Breast epithelium (tissue), 3 donors: ENCODE results near the gene IFT27.

Experiments used
- POLR2A ChIP-seq: fragments of 450-650 bp; IDR thresholded peaks from one replicate; pipeline ENCODE4 v1.6.1; 2016; ENCODE audit warnings: antibody characterized with exemption, mild to moderate bottlenecking, moderate library complexity
- POLR2AphosphoS5 ChIP-seq, 3 donors: sonication (generic); formaldehyde crosslinking; IDR thresholded peaks; one replicate each; pipeline ENCODE4 v1.6.1; 2017; ENCODE audit warnings: antibody characterized with exemption in 3 of 3
- TF ChIP-seq, protein P1 (sequence below), 3 donors: fragments of 450-650 bp; IDR thresholded peaks; one replicate each; pipeline ENCODE4 v1.5.1; 2016 to 2017; ENCODE audit warnings: antibody characterized with exemption in 3 of 3, mild to moderate bottlenecking in 3 of 3, moderate library complexity in 3 of 3

DNA sequence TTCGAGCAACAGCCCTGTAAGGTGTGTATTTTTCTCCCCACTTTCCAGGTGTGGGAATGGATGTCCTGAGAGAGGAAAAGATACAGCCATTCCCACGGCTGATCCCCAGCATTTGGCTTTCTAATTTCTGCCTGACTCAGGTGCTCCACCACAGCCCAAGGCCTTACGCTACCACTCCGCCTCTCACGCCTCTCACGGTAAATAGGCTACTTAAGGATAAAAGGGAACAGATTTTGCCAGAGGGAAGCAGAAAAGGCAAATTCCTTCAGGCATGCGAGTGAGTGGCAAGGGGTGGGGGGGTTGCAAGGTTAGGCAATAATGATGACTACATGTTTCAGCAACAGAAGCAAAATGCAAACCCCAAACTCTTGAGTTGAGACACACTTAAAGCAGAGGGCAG is 31.7 kb upstream of the IFT27 start:
- TF ChIP-seq, protein P1, sequence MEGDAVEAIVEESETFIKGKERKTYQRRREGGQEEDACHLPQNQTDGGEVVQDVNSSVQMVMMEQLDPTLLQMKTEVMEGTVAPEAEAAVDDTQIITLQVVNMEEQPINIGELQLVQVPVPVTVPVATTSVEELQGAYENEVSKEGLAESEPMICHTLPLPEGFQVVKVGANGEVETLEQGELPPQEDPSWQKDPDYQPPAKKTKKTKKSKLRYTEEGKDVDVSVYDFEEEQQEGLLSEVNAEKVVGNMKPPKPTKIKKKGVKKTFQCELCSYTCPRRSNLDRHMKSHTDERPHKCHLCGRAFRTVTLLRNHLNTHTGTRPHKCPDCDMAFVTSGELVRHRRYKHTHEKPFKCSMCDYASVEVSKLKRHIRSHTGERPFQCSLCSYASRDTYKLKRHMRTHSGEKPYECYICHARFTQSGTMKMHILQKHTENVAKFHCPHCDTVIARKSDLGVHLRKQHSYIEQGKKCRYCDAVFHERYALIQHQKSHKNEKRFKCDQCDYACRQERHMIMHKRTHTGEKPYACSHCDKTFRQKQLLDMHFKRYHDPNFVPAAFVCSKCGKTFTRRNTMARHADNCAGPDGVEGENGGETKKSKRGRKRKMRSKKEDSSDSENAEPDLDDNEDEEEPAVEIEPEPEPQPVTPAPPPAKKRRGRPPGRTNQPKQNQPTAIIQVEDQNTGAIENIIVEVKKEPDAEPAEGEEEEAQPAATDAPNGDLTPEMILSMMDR (IDR thresholded peaks at IDR 0.05): no peak
- no peak for TF ChIP-seq POLR2AphosphoS5 (IDR thresholded peaks at IDR 0.05)
- no peak for TF ChIP-seq POLR2A
